Lower leg skin (tissue), 4 donors: Measurements from ENCODE around the gene UBASH3B. TPM values are rescaled to one million over a fixed set of nuclear protein-coding genes. Genes with fewer than 3 reads are reported as not detected.
"Not testable (repeated sequence)": the region's sequence is repeated elsewhere in the genome, so short reads cannot be mapped to it uniquely, and the experiment has no call there.

Experiments
- DNase-seq, 2 donors: peaks; one replicate each; pipeline ENCODE4 v3.0.0-alpha.2; 2019; ENCODE audit warnings: low spot score in 2 of 2
- H3K4me3 ChIP-seq: fragments of 200-600 bp; sonication (generic); 2 replicates; pipeline ENCODE4 v1.5.1; 2017; ENCODE audit warnings: mild to moderate bottlenecking, low read depth; ENCODE audit not compliant: poor library complexity, severe bottlenecking
- POLR2A ChIP-seq, 2 donors: fragments of 450-650 bp; IDR thresholded peaks; one replicate each; pipeline ENCODE4 v1.6.1; 2016 to 2017; ENCODE audit warnings: antibody characterized with exemption in 2 of 2, mild to moderate bottlenecking in 1 of 2, moderate library complexity in 1 of 2
- WGBS, 2 donors: methylation state at CpG; one replicate each; pipeline ENCODE4 v1.1.5; 2018; 5-methylcytosine and 5-hydroxymethylcytosine counted together
- intact Hi-C: fragments of 100-400 bp; cut with DNase I; formaldehyde crosslinking; loops from one replicate; pipeline ENCODE4 v1.15.0; 2023; ENCODE audit warnings: low total_unique reads
- total RNA-seq, 4 donors: library from RNA; depleted of rRNA; stranded (reverse); fragments of >200 nt; gene quantifications; one replicate each; pipeline ENCODE4 v1.1.0, GENCODE V29; 2016
- TF ChIP-seq, protein P1 (sequence below), 3 donors: fragments of 450-650 bp; IDR thresholded peaks; one replicate each; pipeline ENCODE4 v1.5.1; 2016; ENCODE audit warnings: antibody characterized with exemption in 3 of 3, mild to moderate bottlenecking in 3 of 3, moderate library complexity in 2 of 3

Gene UBASH3B
- total RNA-seq, 4 donors from 2014 or later = 14.2 to 58.4 (median 35.6) TPM

DNA sequence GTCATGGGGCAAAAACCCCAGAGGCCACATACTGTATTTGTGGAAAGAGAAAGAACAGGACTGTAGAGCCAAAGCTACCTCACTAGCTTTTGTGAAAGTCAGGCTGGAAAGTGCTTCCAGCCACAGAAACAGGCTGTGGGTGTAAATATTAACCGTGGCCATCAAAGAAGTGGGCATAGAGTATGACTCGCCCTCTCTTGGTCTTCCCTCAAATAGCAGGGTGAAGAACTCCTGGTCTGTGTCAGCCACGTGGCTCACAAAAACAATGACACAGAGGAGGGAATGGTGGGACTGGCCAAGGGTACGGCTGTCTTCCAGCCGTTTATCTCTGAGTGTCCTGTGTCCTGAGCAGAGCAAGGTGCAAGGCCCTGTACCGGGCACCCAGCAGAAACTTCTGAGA is 37.6 kb upstream of the UBASH3B start:
- TF ChIP-seq POLR2A (IDR thresholded peaks at IDR 0.05) = no peak
- TF ChIP-seq, protein P1, sequence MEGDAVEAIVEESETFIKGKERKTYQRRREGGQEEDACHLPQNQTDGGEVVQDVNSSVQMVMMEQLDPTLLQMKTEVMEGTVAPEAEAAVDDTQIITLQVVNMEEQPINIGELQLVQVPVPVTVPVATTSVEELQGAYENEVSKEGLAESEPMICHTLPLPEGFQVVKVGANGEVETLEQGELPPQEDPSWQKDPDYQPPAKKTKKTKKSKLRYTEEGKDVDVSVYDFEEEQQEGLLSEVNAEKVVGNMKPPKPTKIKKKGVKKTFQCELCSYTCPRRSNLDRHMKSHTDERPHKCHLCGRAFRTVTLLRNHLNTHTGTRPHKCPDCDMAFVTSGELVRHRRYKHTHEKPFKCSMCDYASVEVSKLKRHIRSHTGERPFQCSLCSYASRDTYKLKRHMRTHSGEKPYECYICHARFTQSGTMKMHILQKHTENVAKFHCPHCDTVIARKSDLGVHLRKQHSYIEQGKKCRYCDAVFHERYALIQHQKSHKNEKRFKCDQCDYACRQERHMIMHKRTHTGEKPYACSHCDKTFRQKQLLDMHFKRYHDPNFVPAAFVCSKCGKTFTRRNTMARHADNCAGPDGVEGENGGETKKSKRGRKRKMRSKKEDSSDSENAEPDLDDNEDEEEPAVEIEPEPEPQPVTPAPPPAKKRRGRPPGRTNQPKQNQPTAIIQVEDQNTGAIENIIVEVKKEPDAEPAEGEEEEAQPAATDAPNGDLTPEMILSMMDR (IDR thresholded peaks at IDR 0.05) = no peak
- H3K4me3 ChIP-seq = no peak overlapping the region
- peak in 1 of 2 donors; percentile 39 for DNase-seq
- intact Hi-C loops = no loop called here
- WGBS, 2 donors = 89 to 90% methylated on average over 6 of the region's 6 CpGs

- intact Hi-C loops = no loop called here
- peak in 1 of 2 donors; percentile 84 for DNase-seq
- WGBS, 2 donors = 88 to 91% methylated on average over 17 to 19 of the region's 19 CpGs
- H3K4me3 ChIP-seq = no peak overlapping the region
- TF ChIP-seq, protein P1 (IDR thresholded peaks at IDR 0.05) = no peak
Observed at GRCh38 chr11:122618927-122619326, 36.6 kb upstream of the UBASH3B start.

GRCh38 chr11:122619757-122620156 is 35.8 kb upstream of the UBASH3B start:
- intact Hi-C loops = no loop called here
- no peak for DNase-seq
- H3K4me3 ChIP-seq = no peak overlapping the region
- no peak for TF ChIP-seq POLR2A (IDR thresholded peaks at IDR 0.05)
- TF ChIP-seq, protein P1 (IDR thresholded peaks at IDR 0.05) = no peak
- WGBS, 2 donors = 94 to 96% methylated on average over 3 of the region's 3 CpGs

DNA sequence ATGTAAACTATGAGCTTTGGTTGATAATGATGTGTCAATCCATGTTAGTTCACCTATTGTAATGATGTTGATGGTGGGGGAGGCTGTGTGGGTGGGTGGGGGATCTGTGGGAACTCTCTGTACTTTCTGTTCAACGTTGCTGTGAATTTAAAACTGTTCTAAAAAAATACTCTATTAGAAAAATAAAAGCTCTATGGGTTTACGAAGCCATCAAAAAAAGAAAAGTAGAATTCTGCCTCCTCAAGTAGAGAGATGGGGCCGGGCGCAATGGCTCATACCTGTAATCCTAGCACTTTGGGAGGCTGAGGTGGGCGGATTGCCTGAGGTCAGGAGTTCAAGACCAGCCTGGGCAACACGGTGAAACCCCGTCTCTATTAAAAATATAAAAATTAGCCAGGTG is 30.0 kb upstream of the UBASH3B start:
- DNase-seq = not testable (repeated sequence)

GRCh38 chr11:122625976-122626665 is 29.4 kb upstream of the UBASH3B start:
- 84 to 90% methylated on average over 8 of the region's 8 CpGs for WGBS, 2 donors
- H3K4me3 ChIP-seq = no peak overlapping the region
- intact Hi-C loops = no loop called here
- TF ChIP-seq, protein P1 (IDR thresholded peaks at IDR 0.05) = no peak
- TF ChIP-seq POLR2A (IDR thresholded peaks at IDR 0.05) = no peak
- DNase-seq = no peak

More for the DNA sequence above, 30.0 kb upstream of the UBASH3B start:
- 79 to 82% methylated on average over 7 of the region's 7 CpGs for WGBS, 2 donors
- intact Hi-C loops, H3K4me3 ChIP-seq: not testable (repeated sequence)

DNA sequence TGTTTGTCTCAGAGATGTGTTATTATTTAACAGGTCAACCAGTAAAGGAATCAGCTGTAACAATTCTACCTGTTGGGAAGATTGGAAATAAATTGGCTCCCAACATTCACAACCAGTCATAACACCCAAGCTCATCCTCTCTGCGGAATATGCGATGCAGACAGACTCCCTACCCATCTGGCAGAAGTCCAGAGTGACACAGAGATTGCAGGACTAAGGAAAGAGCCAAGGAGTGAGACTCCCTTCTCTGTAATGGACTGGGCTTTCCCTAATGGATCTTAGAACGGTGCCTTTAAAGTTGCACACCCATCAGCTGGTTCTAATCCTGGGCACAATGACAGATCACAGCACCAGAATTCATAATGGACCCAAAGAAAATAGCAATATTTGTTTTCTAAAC is 27.8 kb upstream of the UBASH3B start:
- no peak overlapping the region for H3K4me3 ChIP-seq
- 68 to 69% methylated on average over 3 of the region's 3 CpGs for WGBS, 2 donors
- DNase-seq = no peak
- intact Hi-C loops = no loop called here
- no peak for TF ChIP-seq POLR2A (IDR thresholded peaks at IDR 0.05)
- TF ChIP-seq, protein P1 (IDR thresholded peaks at IDR 0.05) = no peak
